ENCODE data around the gene HEG1.

DNA sequence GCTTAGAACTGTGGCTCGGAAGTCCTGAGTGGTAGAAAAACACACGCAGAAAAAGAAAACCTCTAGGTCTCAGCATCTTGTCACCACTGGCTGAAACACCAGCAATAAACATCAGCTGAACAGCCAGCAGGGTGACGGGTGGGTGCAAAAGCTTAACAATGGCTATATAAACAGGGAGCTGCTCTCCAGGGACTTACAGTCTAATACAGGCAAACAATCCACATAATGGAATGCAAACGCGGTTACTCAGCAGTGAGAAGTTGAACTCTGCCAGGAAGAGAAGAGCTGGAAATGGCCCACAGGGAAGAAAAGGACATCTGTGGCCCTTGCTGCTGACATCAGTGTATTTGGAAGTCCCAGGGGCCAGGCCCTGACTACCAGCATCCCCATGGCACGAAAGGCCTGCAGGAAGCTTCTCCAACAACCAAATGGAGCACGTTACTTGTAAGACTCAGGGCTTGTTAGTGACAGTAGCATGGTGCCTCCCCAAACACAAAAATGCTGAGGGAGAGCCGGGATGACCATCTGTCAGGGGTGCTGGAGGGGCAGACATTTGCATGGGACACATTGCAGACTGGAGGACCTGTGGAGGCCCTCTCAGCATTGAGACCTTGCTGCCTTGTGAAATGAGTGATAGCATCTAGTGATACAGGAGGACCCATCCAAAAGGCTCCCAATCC, 3.0 kb downstream of the HEG1 start:
- TF ChIP-seq, protein P1, sequence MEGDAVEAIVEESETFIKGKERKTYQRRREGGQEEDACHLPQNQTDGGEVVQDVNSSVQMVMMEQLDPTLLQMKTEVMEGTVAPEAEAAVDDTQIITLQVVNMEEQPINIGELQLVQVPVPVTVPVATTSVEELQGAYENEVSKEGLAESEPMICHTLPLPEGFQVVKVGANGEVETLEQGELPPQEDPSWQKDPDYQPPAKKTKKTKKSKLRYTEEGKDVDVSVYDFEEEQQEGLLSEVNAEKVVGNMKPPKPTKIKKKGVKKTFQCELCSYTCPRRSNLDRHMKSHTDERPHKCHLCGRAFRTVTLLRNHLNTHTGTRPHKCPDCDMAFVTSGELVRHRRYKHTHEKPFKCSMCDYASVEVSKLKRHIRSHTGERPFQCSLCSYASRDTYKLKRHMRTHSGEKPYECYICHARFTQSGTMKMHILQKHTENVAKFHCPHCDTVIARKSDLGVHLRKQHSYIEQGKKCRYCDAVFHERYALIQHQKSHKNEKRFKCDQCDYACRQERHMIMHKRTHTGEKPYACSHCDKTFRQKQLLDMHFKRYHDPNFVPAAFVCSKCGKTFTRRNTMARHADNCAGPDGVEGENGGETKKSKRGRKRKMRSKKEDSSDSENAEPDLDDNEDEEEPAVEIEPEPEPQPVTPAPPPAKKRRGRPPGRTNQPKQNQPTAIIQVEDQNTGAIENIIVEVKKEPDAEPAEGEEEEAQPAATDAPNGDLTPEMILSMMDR (IDR thresholded peaks at IDR 0.05; ENCODE audit: low read length): no peak
- no peak for TF ChIP-seq EZH2 (optimal IDR thresholded peaks at IDR 0.05; ENCODE audit: low read depth, low read length)
